WTC11 (cell line): ENCODE results near the gene LSP1. TPM values are rescaled to one million over a fixed set of nuclear protein-coding genes. Genes with fewer than 3 reads are reported as not detected.

Experiments
- ATAC-seq: fragments of 200-7000 bp; cut with Tn5 transposase; 2 replicates; pipeline ENCODE4 v1.10.0; 2021; ENCODE audit warnings: mild to moderate bottlenecking, moderate library complexity
- CTCF ChIA-PET: fragments of 300-600 bp; sonication (Branson Sonifier 250); formaldehyde crosslinking; loops from one replicate; lab custom pipeline; 2021; ENCODE audit warnings: antibody characterized with exemption; lab: Charles Lee
- POLR2A ChIA-PET: fragments of 350-600 bp; sonication (Branson Sonifier 250); formaldehyde crosslinking; loops from one replicate; lab custom pipeline; 2021; ENCODE audit warnings: antibody characterized with exemption; lab: Charles Lee
- DNase-seq: peaks from one replicate; pipeline ENCODE4 v3.0.0; 2021; ENCODE audit warnings: low spot score
- H3K27ac Mint-ChIP-seq: 2 replicates; pipeline ENCODE4 v1.8.0; 2021; ENCODE audit warnings: mixed read lengths
- H3K27me3 Mint-ChIP-seq: 2 replicates; pipeline ENCODE4 v1.8.0; 2021; ENCODE audit warnings: low read depth, mild to moderate bottlenecking, moderate library complexity, mixed read lengths
- H3K36me3 Mint-ChIP-seq: 2 replicates; pipeline ENCODE4 v1.8.0; 2021; ENCODE audit warnings: mixed read lengths
- H3K4me1 Mint-ChIP-seq: 2 replicates; pipeline ENCODE4 v1.8.0; 2022; ENCODE audit warnings: mixed read lengths
- H3K4me3 Mint-ChIP-seq: 2 replicates; pipeline ENCODE4 v1.8.0; 2021; ENCODE audit warnings: mild to moderate bottlenecking, moderate library complexity, mixed read lengths
- H3K9me3 Mint-ChIP-seq: 2 replicates; pipeline ENCODE4 v1.8.0; 2021; ENCODE audit warnings: mixed read lengths
- ATF3 ChIP-seq: sonication (generic); formaldehyde crosslinking; conservative IDR thresholded peaks from 2 replicates; pipeline ENCODE4 v1.8.1; 2022; ENCODE audit warnings: mild to moderate bottlenecking, missing genetic modification reagents
- ERG ChIP-seq: fragments of 250-450 bp; sonication (Bioruptor Pico); IDR thresholded peaks from 2 replicates; pipeline ENCODE4 v1.8.0; 2021; ENCODE audit warnings: mild to moderate bottlenecking
- ESRRA ChIP-seq: sonication (generic); formaldehyde crosslinking; IDR thresholded peaks from 2 replicates; pipeline ENCODE4 v1.8.1; 2022; ENCODE audit warnings: mild to moderate bottlenecking, missing genetic modification reagents, borderline replicate concordance
- FOXJ3 ChIP-seq: sonication (generic); formaldehyde crosslinking; IDR thresholded peaks from 2 replicates; pipeline ENCODE4 v1.9.0; 2021; ENCODE audit warnings: missing genetic modification reagents, mild to moderate bottlenecking, borderline replicate concordance
- MXD4 ChIP-seq: fragments of 250-450 bp; sonication (Bioruptor Pico); IDR thresholded peaks from 2 replicates; pipeline ENCODE4 v1.8.0; 2021; ENCODE audit warnings: mild to moderate bottlenecking, moderate library complexity, borderline replicate concordance
- MYBL2 ChIP-seq: sonication (generic); formaldehyde crosslinking; IDR thresholded peaks from 2 replicates; pipeline ENCODE4 v1.8.1; 2023; ENCODE audit warnings: mild to moderate bottlenecking, moderate library complexity, missing genetic modification reagents
- NFYB ChIP-seq: sonication (generic); formaldehyde crosslinking; conservative IDR thresholded peaks from 2 replicates; pipeline ENCODE4 v1.8.0; 2022; ENCODE audit warnings: low read depth, missing genetic modification reagents
- NR2C2 ChIP-seq: sonication (generic); formaldehyde crosslinking; IDR thresholded peaks from 2 replicates; pipeline ENCODE4 v1.8.0; 2022; ENCODE audit warnings: mild to moderate bottlenecking, missing genetic modification reagents
- OVOL2 ChIP-seq: fragments of 250-450 bp; sonication (Bioruptor Pico); IDR thresholded peaks from 2 replicates; pipeline ENCODE4 v1.9.0; 2021; ENCODE audit warnings: mild to moderate bottlenecking, borderline replicate concordance
- RELA ChIP-seq: sonication (generic); formaldehyde crosslinking; IDR thresholded peaks from 2 replicates; pipeline ENCODE4 v1.8.1; 2022; ENCODE audit warnings: missing genetic modification reagents, mild to moderate bottlenecking, borderline replicate concordance
- RORB ChIP-seq: fragments of 250-450 bp; sonication (Bioruptor Pico); IDR thresholded peaks from 2 replicates; pipeline ENCODE4 v1.9.0; 2021; ENCODE audit warnings: mild to moderate bottlenecking
- SOX15 ChIP-seq: fragments of 250-450 bp; sonication (Bioruptor Pico); IDR thresholded peaks from 2 replicates; pipeline ENCODE4 v1.9.0; 2021; ENCODE audit warnings: mild to moderate bottlenecking
- ZMAT4 ChIP-seq: fragments of 250-450 bp; sonication (Bioruptor Pico); IDR thresholded peaks from 2 replicates; pipeline ENCODE4 v1.9.0; 2021; ENCODE audit warnings: mild to moderate bottlenecking
- ZNF121 ChIP-seq: sonication (generic); formaldehyde crosslinking; IDR thresholded peaks from 2 replicates; pipeline ENCODE4 v1.8.0; 2023; ENCODE audit warnings: missing genetic modification reagents
- ZNF416 ChIP-seq: fragments of 250-450 bp; sonication (Bioruptor Pico); IDR thresholded peaks from 2 replicates; pipeline ENCODE4 v1.9.0; 2021; ENCODE audit warnings: mild to moderate bottlenecking, inconsistent platforms
- ZNF671 ChIP-seq: fragments of 250-450 bp; sonication (Bioruptor Pico); IDR thresholded peaks from 2 replicates; pipeline ENCODE4 v1.8.0; 2021; ENCODE audit warnings: mild to moderate bottlenecking
- total RNA-seq: library from RNA; stranded (reverse); gene quantifications from 3 replicates; pipeline ENCODE4 v1.2.3, GENCODE V29; 2021
- TF ChIP-seq, protein P1 (sequence below): sonication (generic); formaldehyde crosslinking; IDR thresholded peaks from 2 replicates; pipeline ENCODE4 v1.8.1; 2023; ENCODE audit warnings: mild to moderate bottlenecking, missing genetic modification reagents
- TF ChIP-seq, protein P2 (sequence below): sonication (generic); formaldehyde crosslinking; IDR thresholded peaks from 2 replicates; pipeline ENCODE4 v1.8.1; 2023; ENCODE audit warnings: mild to moderate bottlenecking, missing genetic modification reagents, moderate library complexity
- TF ChIP-seq, protein P3 (sequence below): sonication (generic); formaldehyde crosslinking; IDR thresholded peaks from 2 replicates; pipeline ENCODE4 v1.8.0; 2023; ENCODE audit warnings: missing genetic modification reagents
- TF ChIP-seq, protein P4 (sequence below): sonication (generic); formaldehyde crosslinking; IDR thresholded peaks from 2 replicates; pipeline ENCODE4 v1.8.1; 2023; ENCODE audit warnings: mild to moderate bottlenecking, moderate library complexity, missing genetic modification reagents

The LSP1 gene
- total RNA-seq, 1 experiment from 2014 or later = 0.77 TPM

DNA sequence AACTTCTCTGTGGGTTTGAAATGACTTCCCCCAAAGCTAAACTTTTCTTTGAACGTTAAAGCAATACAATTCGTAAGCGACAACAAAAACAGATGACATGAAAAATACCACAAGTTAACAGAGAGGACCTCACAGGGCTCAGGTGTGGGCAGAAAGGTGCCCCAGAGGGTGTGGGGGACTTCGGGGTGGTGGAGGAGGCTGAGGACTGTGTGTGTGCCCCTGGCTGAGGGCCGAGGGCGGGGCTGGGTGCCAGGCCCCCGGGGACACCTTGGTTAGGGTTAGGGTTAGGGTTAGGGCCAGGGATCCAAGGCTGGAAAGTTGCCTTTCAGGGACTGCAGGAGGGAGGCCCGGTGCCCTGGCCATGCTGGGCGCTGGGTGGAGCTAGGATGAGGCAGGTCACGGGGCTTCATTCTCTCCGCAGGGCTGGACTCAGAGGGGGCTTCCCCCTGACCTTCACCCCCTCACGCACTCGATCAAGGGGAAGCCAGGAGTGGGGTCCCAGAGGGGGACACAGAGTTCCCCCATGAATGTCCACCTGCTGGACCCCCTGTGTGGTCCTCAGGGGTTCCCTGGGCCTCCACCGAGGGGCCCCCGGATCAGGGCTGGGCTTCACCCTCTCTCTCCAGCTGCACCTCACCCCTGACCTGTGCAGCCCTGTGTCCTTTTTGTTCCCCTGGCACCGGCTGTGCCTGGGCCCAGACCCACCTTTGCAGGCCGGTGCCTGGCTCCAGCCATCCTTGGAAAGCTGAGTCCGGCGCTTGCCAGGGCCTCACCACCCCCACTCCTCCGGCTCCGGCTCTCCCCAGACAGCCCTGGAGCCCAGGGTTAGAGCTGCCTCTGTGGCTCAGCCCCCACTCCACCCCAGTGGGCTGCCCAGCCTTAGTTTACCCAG is 7.1 kb upstream of the LSP1 start:
- H3K27me3 Mint-ChIP-seq = peaks cover 2% of the 10 kb centered on the region; the same call in 1 of the 2 replicates
- H3K4me3 Mint-ChIP-seq = no peak overlapping the region
- ATAC-seq (no peak), DNase-seq (no peak)
- TF ChIP-seq ZNF121 (CRISPR knock-in tag) (no peak), MYBL2 (CRISPR knock-in tag) (no peak), ZNF416 (CRISPR knock-in tag) (no peak), NFYB (CRISPR knock-in tag) (no peak), FOXJ3 (CRISPR knock-in tag) (no peak), SOX15 (no peak), ZMAT4 (CRISPR knock-in tag) (no peak), RORB (no peak), ATF3 (CRISPR knock-in tag) (no peak), ESRRA (CRISPR knock-in tag) (no peak), RELA (CRISPR knock-in tag) (no peak), ZNF671 (CRISPR knock-in tag) (no peak), OVOL2 (CRISPR knock-in tag) (no peak), MXD4 (CRISPR knock-in tag) (no peak)
- TF ChIP-seq, protein P1, sequence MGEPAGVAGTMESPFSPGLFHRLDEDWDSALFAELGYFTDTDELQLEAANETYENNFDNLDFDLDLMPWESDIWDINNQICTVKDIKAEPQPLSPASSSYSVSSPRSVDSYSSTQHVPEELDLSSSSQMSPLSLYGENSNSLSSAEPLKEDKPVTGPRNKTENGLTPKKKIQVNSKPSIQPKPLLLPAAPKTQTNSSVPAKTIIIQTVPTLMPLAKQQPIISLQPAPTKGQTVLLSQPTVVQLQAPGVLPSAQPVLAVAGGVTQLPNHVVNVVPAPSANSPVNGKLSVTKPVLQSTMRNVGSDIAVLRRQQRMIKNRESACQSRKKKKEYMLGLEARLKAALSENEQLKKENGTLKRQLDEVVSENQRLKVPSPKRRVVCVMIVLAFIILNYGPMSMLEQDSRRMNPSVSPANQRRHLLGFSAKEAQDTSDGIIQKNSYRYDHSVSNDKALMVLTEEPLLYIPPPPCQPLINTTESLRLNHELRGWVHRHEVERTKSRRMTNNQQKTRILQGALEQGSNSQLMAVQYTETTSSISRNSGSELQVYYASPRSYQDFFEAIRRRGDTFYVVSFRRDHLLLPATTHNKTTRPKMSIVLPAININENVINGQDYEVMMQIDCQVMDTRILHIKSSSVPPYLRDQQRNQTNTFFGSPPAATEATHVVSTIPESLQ (CRISPR knock-in tag) = no peak
- H3K9me3 Mint-ChIP-seq = no peaks in the 10 kb centered on the region
- no peak overlapping the region for H3K27ac Mint-ChIP-seq
- ChIA-PET POLR2A (no interaction called here), CTCF (interaction anchor here (0.6 to 3.6 kb wide), 6 partner anchors 12 to 316 kb away, joined by 3 to 19 read pairs (median 10); partner anchors contain the start of gene SYT8)
- H3K4me1 Mint-ChIP-seq = no peaks in the 10 kb centered on the region
- H3K36me3 Mint-ChIP-seq = no peaks in the 10 kb centered on the region

- ATAC-seq = no peak
- H3K36me3 Mint-ChIP-seq = no peaks in the 10 kb centered on the region
- H3K27me3 Mint-ChIP-seq = peaks cover 2% of the 10 kb centered on the region; the same call in 1 of the 2 replicates
- no peak for DNase-seq
- no peaks in the 10 kb centered on the region for H3K9me3 Mint-ChIP-seq
- CTCF ChIA-PET = interaction anchor here (0.6 to 3.6 kb wide), 14 partner anchors 9 to 315 kb away, joined by 3 to 19 read pairs (median 6); partner anchors contain the start of gene SYT8
- POLR2A ChIA-PET = no interaction called here
- no peak overlapping the region for H3K27ac Mint-ChIP-seq
- TF ChIP-seq, protein P2, sequence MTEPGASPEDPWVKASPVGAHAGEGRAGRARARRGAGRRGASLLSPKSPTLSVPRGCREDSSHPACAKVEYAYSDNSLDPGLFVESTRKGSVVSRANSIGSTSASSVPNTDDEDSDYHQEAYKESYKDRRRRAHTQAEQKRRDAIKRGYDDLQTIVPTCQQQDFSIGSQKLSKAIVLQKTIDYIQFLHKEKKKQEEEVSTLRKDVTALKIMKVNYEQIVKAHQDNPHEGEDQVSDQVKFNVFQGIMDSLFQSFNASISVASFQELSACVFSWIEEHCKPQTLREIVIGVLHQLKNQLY = no peak
- TF ChIP-seq, protein P3, sequence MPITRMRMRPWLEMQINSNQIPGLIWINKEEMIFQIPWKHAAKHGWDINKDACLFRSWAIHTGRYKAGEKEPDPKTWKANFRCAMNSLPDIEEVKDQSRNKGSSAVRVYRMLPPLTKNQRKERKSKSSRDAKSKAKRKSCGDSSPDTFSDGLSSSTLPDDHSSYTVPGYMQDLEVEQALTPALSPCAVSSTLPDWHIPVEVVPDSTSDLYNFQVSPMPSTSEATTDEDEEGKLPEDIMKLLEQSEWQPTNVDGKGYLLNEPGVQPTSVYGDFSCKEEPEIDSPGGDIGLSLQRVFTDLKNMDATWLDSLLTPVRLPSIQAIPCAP (CRISPR knock-in tag) = no peak
- TF ChIP-seq ERG (no peak), SOX15 (no peak), NR2C2 (no peak)
- TF ChIP-seq, protein P4, sequence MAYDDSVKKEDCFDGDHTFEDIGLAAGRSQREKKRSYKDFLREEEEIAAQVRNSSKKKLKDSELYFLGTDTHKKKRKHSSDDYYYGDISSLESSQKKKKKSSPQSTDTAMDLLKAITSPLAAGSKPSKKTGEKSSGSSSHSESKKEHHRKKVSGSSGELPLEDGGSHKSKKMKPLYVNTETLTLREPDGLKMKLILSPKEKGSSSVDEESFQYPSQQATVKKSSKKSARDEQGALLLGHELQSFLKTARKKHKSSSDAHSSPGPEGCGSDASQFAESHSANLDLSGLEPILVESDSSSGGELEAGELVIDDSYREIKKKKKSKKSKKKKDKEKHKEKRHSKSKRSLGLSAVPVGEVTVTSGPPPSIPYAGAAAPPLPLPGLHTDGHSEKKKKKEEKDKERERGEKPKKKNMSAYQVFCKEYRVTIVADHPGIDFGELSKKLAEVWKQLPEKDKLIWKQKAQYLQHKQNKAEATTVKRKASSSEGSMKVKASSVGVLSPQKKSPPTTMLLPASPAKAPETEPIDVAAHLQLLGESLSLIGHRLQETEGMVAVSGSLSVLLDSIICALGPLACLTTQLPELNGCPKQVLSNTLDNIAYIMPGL = no peak
- no peaks in the 10 kb centered on the region for H3K4me1 Mint-ChIP-seq
- no peak overlapping the region for H3K4me3 Mint-ChIP-seq
Measured at GRCh38 chr11:1846453-1846932, 6.4 kb upstream of the LSP1 start.
